GM12878 (cell line): ENCODE data around the gene ZFP62. TPM values are rescaled to one million over a fixed set of nuclear protein-coding genes. Genes with fewer than 3 reads are reported as not detected.
A peak's percentile ranks its signal among the peaks of the same experiment; 100 is the strongest.

Experiments used
- CBX3 ChIP-seq: fragments of 200-600 bp; sonication (generic); IDR thresholded peaks from 2 replicates; pipeline ENCODE4 v1.6.1; 2016; ENCODE audit warnings: low read depth, borderline replicate concordance
- CREB1 ChIP-seq: IDR thresholded peaks from 2 replicates; pipeline ENCODE4 v1.6.1; 2012; ENCODE audit warnings: low read depth, mild to moderate bottlenecking, inconsistent platforms
- CREM ChIP-seq: IDR thresholded peaks from 2 replicates; pipeline ENCODE4 v1.6.1; 2014; ENCODE audit warnings: antibody characterized with exemption, low read depth
- GABPA ChIP-seq: IDR thresholded peaks from 2 replicates; pipeline ENCODE4 v1.6.1; 2014; ENCODE audit warnings: antibody characterized with exemption, low read depth, mild to moderate bottlenecking, inconsistent platforms
- KDM1A ChIP-seq: fragments of 200-600 bp; sonication (generic); IDR thresholded peaks from 2 replicates; pipeline ENCODE4 v1.6.1; 2016; ENCODE audit warnings: borderline replicate concordance
- MXI1 ChIP-seq: fragments of 150-350 bp; IDR thresholded peaks from 2 replicates; pipeline ENCODE4 v1.6.1; 2011; ENCODE audit warnings: low read depth, mild to moderate bottlenecking, inconsistent platforms, low read length, improper control_type of control experiment
- MYC ChIP-seq: IDR thresholded peaks from 2 replicates; pipeline ENCODE4 v1.6.1; 2011; ENCODE audit warnings: mild to moderate bottlenecking, low read length, moderate library complexity, inconsistent platforms; ENCODE audit not compliant: insufficient read depth, insufficient replicate concordance, insufficient read length, severe bottlenecking
- RELA ChIP-seq: fragments of 450-650 bp; IDR thresholded peaks from 2 replicates; pipeline ENCODE4 v1.8.0; 2014; ENCODE audit warnings: borderline replicate concordance; ENCODE audit not compliant: partially characterized antibody
- SKIL ChIP-seq: fragments of 450-650 bp; IDR thresholded peaks from 2 replicates; pipeline ENCODE4 v1.6.1; 2017; ENCODE audit warnings: mild to moderate bottlenecking, low read depth, inconsistent platforms; ENCODE audit not compliant: poor library complexity, severe bottlenecking
- SUPT20H ChIP-seq: IDR thresholded peaks from 2 replicates; pipeline ENCODE4 v1.6.1; 2011; ENCODE audit warnings: low read depth, mild to moderate bottlenecking, low read length, moderate library complexity, borderline replicate concordance; ENCODE audit not compliant: control insufficient read depth
- ZBTB40 ChIP-seq: fragments of 450-650 bp; IDR thresholded peaks from 2 replicates; pipeline ENCODE4 v1.6.1; 2016; ENCODE audit warnings: mild to moderate bottlenecking, moderate library complexity, borderline replicate concordance
- ZNF207 ChIP-seq: fragments of 450-650 bp; IDR thresholded peaks from 2 replicates; pipeline ENCODE4 v1.6.1; 2014; ENCODE audit warnings: antibody characterized with exemption, mild to moderate bottlenecking, borderline replicate concordance
- polyA plus RNA-seq, 11 experiments: library from polyadenylated mRNA; depleted of rRNA in 4 of 11; unstranded in 6 of 11; stranded (reverse) in 5 of 11; fragments of >200 nt; fragmentation: Nextera tagmentation in 4 of 11; fragmentation: Illumina TruSeq in 1 of 11; extraction: Ambion mirVana in 4 of 11; extraction: Trizol in 1 of 11; gene quantifications; 1 replicate in 1 of 11; 2 replicates in 10 of 11; pipeline versions ENCODE4 v1.2.1 to v1.2.3, GENCODE V29; 2011 to 2016; ENCODE audit warnings: inconsistent platforms in 2 of 11, missing spikeins in 2 of 11, low read depth in 1 of 11
- total RNA-seq, 4 experiments: library from RNA; depleted of rRNA in 3 of 4; stranded (reverse); fragments of >200 nt in 3 of 4; fragmentation: Illumina TruSeq in 1 of 4; extraction: Trizol in 1 of 4; gene quantifications; 2 replicates each; pipeline versions ENCODE4 v1.2.1 to v1.2.3, GENCODE V29; 2013 to 2021
- TF ChIP-seq, protein P1 (sequence below): fragments of 450-650 bp; IDR thresholded peaks from 2 replicates; pipeline ENCODE4 v1.6.1; 2017; ENCODE audit warnings: mild to moderate bottlenecking, moderate library complexity
- TF ChIP-seq, protein P2 (sequence below): IDR thresholded peaks from 2 replicates; pipeline ENCODE4 v1.6.1; 2012; ENCODE audit warnings: mild to moderate bottlenecking, low read depth, low read length

The ZFP62 gene
- total and polyA plus RNA-seq, 10 of the 15 experiments (the other 5 are each of a cell fraction or from before 2014, with no cell fraction given): 9.2 to 39.7 (median 21.1) TPM

GRCh38 chr5:180832638-180833068 lies 28.4 kb downstream of the ZFP62 start (continued):
- TF ChIP-seq, protein P1, sequence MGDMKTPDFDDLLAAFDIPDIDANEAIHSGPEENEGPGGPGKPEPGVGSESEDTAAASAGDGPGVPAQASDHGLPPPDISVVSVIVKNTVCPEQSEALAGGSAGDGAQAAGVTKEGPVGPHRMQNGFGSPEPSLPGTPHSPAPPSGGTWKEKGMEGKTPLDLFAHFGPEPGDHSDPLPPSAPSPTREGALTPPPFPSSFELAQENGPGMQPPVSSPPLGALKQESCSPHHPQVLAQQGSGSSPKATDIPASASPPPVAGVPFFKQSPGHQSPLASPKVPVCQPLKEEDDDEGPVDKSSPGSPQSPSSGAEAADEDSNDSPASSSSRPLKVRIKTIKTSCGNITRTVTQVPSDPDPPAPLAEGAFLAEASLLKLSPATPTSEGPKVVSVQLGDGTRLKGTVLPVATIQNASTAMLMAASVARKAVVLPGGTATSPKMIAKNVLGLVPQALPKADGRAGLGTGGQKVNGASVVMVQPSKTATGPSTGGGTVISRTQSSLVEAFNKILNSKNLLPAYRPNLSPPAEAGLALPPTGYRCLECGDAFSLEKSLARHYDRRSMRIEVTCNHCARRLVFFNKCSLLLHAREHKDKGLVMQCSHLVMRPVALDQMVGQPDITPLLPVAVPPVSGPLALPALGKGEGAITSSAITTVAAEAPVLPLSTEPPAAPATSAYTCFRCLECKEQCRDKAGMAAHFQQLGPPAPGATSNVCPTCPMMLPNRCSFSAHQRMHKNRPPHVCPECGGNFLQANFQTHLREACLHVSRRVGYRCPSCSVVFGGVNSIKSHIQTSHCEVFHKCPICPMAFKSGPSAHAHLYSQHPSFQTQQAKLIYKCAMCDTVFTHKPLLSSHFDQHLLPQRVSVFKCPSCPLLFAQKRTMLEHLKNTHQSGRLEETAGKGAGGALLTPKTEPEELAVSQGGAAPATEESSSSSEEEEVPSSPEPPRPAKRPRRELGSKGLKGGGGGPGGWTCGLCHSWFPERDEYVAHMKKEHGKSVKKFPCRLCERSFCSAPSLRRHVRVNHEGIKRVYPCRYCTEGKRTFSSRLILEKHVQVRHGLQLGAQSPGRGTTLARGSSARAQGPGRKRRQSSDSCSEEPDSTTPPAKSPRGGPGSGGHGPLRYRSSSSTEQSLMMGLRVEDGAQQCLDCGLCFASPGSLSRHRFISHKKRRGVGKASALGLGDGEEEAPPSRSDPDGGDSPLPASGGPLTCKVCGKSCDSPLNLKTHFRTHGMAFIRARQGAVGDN: no peak
- TF ChIP-seq RELA: no peak
- TF ChIP-seq SKIL: peak; percentile 75
- peak; percentile 69; the same call in 1 of the 2 replicates for TF ChIP-seq ZBTB40
- TF ChIP-seq SUPT20H: no peak
- no peak for TF ChIP-seq KDM1A
- 0 out of 2 replicates have a peak, but pooled peaks have one; percentile 41 for TF ChIP-seq GABPA
- peak; percentile 42; the same call in 1 of the 2 replicates for TF ChIP-seq CREM
- no peak for TF ChIP-seq MYC
- TF ChIP-seq CBX3: no peak
- TF ChIP-seq MXI1: 0 out of 2 replicates have a peak, but pooled peaks have one; percentile 13
- peak; percentile 41; the same call in 1 of the 2 replicates for TF ChIP-seq CREB1
- TF ChIP-seq, protein P2, sequence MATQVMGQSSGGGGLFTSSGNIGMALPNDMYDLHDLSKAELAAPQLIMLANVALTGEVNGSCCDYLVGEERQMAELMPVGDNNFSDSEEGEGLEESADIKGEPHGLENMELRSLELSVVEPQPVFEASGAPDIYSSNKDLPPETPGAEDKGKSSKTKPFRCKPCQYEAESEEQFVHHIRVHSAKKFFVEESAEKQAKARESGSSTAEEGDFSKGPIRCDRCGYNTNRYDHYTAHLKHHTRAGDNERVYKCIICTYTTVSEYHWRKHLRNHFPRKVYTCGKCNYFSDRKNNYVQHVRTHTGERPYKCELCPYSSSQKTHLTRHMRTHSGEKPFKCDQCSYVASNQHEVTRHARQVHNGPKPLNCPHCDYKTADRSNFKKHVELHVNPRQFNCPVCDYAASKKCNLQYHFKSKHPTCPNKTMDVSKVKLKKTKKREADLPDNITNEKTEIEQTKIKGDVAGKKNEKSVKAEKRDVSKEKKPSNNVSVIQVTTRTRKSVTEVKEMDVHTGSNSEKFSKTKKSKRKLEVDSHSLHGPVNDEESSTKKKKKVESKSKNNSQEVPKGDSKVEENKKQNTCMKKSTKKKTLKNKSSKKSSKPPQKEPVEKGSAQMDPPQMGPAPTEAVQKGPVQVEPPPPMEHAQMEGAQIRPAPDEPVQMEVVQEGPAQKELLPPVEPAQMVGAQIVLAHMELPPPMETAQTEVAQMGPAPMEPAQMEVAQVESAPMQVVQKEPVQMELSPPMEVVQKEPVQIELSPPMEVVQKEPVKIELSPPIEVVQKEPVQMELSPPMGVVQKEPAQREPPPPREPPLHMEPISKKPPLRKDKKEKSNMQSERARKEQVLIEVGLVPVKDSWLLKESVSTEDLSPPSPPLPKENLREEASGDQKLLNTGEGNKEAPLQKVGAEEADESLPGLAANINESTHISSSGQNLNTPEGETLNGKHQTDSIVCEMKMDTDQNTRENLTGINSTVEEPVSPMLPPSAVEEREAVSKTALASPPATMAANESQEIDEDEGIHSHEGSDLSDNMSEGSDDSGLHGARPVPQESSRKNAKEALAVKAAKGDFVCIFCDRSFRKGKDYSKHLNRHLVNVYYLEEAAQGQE: no peak
- no peak for TF ChIP-seq ZNF207
- TF ChIP-seq, all 136 proteins: peak for 12
